HepG2 (cell line): ENCODE data around the gene SPOP. TPM values are rescaled to one million over a fixed set of nuclear protein-coding genes. Genes with fewer than 3 reads are reported as not detected.
A peak's percentile ranks its signal among the peaks of the same experiment; 100 is the strongest.

Experiments used
- ARNT ChIP-seq: fragments of 450-650 bp; IDR thresholded peaks from 2 replicates; pipeline ENCODE4 v1.6.1; 2017
- ATF2 ChIP-seq: sonication (generic); formaldehyde crosslinking; IDR thresholded peaks from 2 replicates; pipeline ENCODE4 v1.4.0; 2020; ENCODE audit warnings: missing genetic modification reagents
- ATM ChIP-seq: fragments of 450-650 bp; IDR thresholded peaks from 2 replicates; pipeline ENCODE4 v1.7.1; 2017; ENCODE audit warnings: mild to moderate bottlenecking, borderline replicate concordance
- HOXA3 ChIP-seq: sonication (generic); formaldehyde crosslinking; IDR thresholded peaks from 2 replicates; pipeline ENCODE4 v1.5.0; 2020; ENCODE audit warnings: missing genetic modification reagents
- JUN ChIP-seq: sonication (generic); formaldehyde crosslinking; IDR thresholded peaks from 2 replicates; pipeline ENCODE4 v1.4.0; 2020; ENCODE audit warnings: mild to moderate bottlenecking, missing genetic modification reagents
- NFYB ChIP-seq: sonication (generic); formaldehyde crosslinking; IDR thresholded peaks from 2 replicates; pipeline ENCODE4 v1.4.0; 2020; ENCODE audit warnings: missing genetic modification reagents
- NR3C1 ChIP-seq: sonication (generic); formaldehyde crosslinking; IDR thresholded peaks from 2 replicates; pipeline ENCODE4 v1.4.0; 2020; ENCODE audit warnings: missing genetic modification reagents
- RFX1 ChIP-seq: fragments of 450-650 bp; IDR thresholded peaks from 2 replicates; pipeline ENCODE4 v1.6.1; 2017
- RFX3 ChIP-seq: IDR thresholded peaks from 2 replicates; pipeline ENCODE4 v1.6.1; 2016; ENCODE audit warnings: missing biosample characterization, missing genetic modification reagents
- SMAD9 ChIP-seq: sonication (generic); formaldehyde crosslinking; IDR thresholded peaks from 2 replicates; pipeline ENCODE4 v1.5.1; 2020; ENCODE audit warnings: mild to moderate bottlenecking, missing genetic modification reagents
- TBX2 ChIP-seq: sonication (generic); formaldehyde crosslinking; IDR thresholded peaks from 2 replicates; pipeline ENCODE4 v1.5.0; 2020; ENCODE audit warnings: missing genetic modification reagents, mild to moderate bottlenecking, borderline replicate concordance
- TCF7L2 ChIP-seq: IDR thresholded peaks from 2 replicates; pipeline ENCODE4 v1.6.1; 2011; ENCODE audit warnings: mild to moderate bottlenecking, low read depth, low read length, moderate library complexity
- TEAD3 ChIP-seq: optimal IDR thresholded peaks from 2 replicates; pipeline ENCODE3; 2016; ENCODE audit warnings: borderline replicate concordance
- ZBTB7A ChIP-seq: sonication (generic); formaldehyde crosslinking; IDR thresholded peaks from 2 replicates; pipeline ENCODE4 v1.8.0; 2022; ENCODE audit warnings: mild to moderate bottlenecking, missing genetic modification reagents
- ZFP37 ChIP-seq: sonication (generic); formaldehyde crosslinking; IDR thresholded peaks from 2 replicates; pipeline ENCODE4 v1.4.0; 2020; ENCODE audit warnings: missing genetic modification reagents, borderline replicate concordance
- ZIK1 ChIP-seq: sonication (generic); formaldehyde crosslinking; IDR thresholded peaks from 2 replicates; pipeline ENCODE4 v1.5.0; 2020; ENCODE audit warnings: mild to moderate bottlenecking, low read depth, missing genetic modification reagents, borderline replicate concordance
- ZNF263 ChIP-seq: sonication (generic); formaldehyde crosslinking; IDR thresholded peaks from 2 replicates; pipeline ENCODE4 v1.4.0; 2020; ENCODE audit warnings: missing genetic modification reagents
- ZNF362 ChIP-seq: sonication (generic); formaldehyde crosslinking; IDR thresholded peaks from 2 replicates; pipeline ENCODE4 v1.4.0; 2020; ENCODE audit warnings: missing genetic modification reagents, mild to moderate bottlenecking, borderline replicate concordance
- ZNF382 ChIP-seq: sonication (generic); formaldehyde crosslinking; IDR thresholded peaks from 2 replicates; pipeline ENCODE4 v1.5.0; 2020; ENCODE audit warnings: missing genetic modification reagents, mild to moderate bottlenecking, borderline replicate concordance
- ZNF549 ChIP-seq: sonication (generic); formaldehyde crosslinking; IDR thresholded peaks from 2 replicates; pipeline ENCODE4 v1.5.0; 2020; ENCODE audit warnings: missing genetic modification reagents
- ZNF558 ChIP-seq: sonication (generic); formaldehyde crosslinking; IDR thresholded peaks from 2 replicates; pipeline ENCODE4 v1.9.0; 2022; ENCODE audit warnings: mild to moderate bottlenecking, missing genetic modification reagents, borderline replicate concordance
- ZNF652 ChIP-seq: IDR thresholded peaks from 2 replicates; pipeline ENCODE4 v1.6.1; 2016; ENCODE audit warnings: low read depth, borderline replicate concordance
- ZNF83 ChIP-seq: sonication (generic); formaldehyde crosslinking; IDR thresholded peaks from 2 replicates; pipeline ENCODE4 v1.4.0; 2020; ENCODE audit warnings: missing genetic modification reagents, mild to moderate bottlenecking, borderline replicate concordance
- ZSCAN12 ChIP-seq: sonication (generic); formaldehyde crosslinking; IDR thresholded peaks from 2 replicates; pipeline ENCODE4 v1.9.0; 2021; ENCODE audit warnings: mild to moderate bottlenecking, missing genetic modification reagents
- polyA plus RNA-seq, 8 experiments: library from polyadenylated mRNA; depleted of rRNA in 3 of 8; stranded (reverse) in 7 of 8; unstranded in 1 of 8; fragments of >200 nt; fragmentation: Illumina TruSeq in 4 of 8; extraction: Trizol in 4 of 8; gene quantifications; 2 replicates each; pipeline versions ENCODE4 v1.2.1 to v1.2.3, GENCODE V29; 2011 to 2016; ENCODE audit warnings: low read depth in 4 of 8, missing spikeins in 1 of 8, mixed read lengths in 1 of 8; ENCODE audit not compliant: insufficient read depth in 1 of 8
- total RNA-seq, 5 experiments: library from RNA; depleted of rRNA; stranded (reverse); fragments of >200 nt; fragmentation: Illumina TruSeq; extraction: Trizol; gene quantifications; 2 replicates each; pipeline ENCODE4 v1.2.3, GENCODE V29; 2016; ENCODE audit warnings: low read depth in 1 of 5
- TF ChIP-seq, protein P1 (sequence below): sonication (generic); formaldehyde crosslinking; IDR thresholded peaks from 2 replicates; pipeline ENCODE4 v1.5.1; 2020; ENCODE audit warnings: missing genetic modification reagents, mild to moderate bottlenecking, borderline replicate concordance
- TF ChIP-seq, protein P2 (sequence below): IDR thresholded peaks from 2 replicates; pipeline ENCODE4 v1.6.1; 2016; ENCODE audit warnings: low read depth

SPOP gene
- total and polyA plus RNA-seq, 2 of the 13 experiments (the other 11 are each of a cell fraction or from before 2014, with no cell fraction given), result 52.8 to 60.8 TPM

DNA sequence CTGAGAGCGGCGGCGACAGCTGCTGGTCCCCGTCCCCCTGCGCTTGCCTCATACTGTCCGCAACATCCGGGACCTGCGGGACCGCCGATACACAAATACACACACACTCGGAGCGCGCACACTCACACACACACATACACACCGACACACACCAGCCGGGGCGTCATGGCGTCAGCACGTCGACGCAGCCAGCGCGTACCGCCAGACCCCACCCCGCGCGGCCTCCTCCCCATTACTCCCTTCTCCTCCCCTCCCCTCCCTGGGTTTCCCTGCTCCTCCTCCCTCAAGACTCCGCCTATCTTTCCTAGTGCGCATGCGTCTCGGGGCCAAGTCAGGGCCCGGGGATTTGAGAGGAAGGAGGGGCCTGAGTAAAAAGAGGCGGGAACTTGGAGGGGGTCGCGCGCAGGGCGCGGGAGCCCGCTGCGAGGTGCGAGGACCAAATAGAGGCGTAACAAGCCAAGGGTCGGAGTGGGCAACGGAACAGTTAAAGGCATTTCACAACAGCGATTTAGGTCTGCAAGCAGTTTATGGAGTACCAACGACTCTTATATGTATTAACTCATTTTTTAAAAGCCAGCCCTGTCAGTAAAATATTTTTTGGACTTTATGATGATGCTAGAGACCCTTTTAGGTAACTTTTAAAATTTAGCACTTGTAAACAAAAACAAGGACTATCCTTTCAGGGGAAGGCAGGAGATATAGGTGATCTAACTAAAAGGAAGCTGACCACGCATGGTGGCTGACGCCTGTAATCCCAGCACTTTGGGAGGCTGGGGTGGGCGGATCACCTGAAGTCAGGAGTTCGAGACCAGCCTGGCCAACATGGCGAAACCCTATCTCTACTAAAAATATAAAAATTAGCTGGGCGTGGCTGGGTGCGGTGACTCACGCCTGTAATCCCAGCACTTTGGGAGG is at the start of gene SPOP (continued):
- no peak; the same call in 1 of the 2 replicates for TF ChIP-seq ZNF652 (CRISPR knock-in tag)
- TF ChIP-seq ZNF549 (CRISPR knock-in tag), result no peak
- no peak for TF ChIP-seq SMAD9
- TF ChIP-seq, protein P1, sequence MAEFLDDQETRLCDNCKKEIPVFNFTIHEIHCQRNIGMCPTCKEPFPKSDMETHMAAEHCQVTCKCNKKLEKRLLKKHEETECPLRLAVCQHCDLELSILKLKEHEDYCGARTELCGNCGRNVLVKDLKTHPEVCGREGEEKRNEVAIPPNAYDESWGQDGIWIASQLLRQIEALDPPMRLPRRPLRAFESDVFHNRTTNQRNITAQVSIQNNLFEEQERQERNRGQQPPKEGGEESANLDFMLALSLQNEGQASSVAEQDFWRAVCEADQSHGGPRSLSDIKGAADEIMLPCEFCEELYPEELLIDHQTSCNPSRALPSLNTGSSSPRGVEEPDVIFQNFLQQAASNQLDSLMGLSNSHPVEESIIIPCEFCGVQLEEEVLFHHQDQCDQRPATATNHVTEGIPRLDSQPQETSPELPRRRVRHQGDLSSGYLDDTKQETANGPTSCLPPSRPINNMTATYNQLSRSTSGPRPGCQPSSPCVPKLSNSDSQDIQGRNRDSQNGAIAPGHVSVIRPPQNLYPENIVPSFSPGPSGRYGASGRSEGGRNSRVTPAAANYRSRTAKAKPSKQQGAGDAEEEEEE (CRISPR knock-in tag), result peak; percentile 23; the same call in 1 of the 2 replicates
- peak; percentile 92 for TF ChIP-seq ATF2
- TF ChIP-seq ZNF263 (CRISPR knock-in tag), result peak; percentile 81
- peak; percentile 94 for TF ChIP-seq ZFP37 (CRISPR knock-in tag)
- peak; percentile 100; the same call in 1 of the 2 replicates for TF ChIP-seq ZNF558 (CRISPR knock-in tag)
- TF ChIP-seq ZBTB7A, result peak; percentile 90
- no peak for TF ChIP-seq TCF7L2
- TF ChIP-seq, protein P2, sequence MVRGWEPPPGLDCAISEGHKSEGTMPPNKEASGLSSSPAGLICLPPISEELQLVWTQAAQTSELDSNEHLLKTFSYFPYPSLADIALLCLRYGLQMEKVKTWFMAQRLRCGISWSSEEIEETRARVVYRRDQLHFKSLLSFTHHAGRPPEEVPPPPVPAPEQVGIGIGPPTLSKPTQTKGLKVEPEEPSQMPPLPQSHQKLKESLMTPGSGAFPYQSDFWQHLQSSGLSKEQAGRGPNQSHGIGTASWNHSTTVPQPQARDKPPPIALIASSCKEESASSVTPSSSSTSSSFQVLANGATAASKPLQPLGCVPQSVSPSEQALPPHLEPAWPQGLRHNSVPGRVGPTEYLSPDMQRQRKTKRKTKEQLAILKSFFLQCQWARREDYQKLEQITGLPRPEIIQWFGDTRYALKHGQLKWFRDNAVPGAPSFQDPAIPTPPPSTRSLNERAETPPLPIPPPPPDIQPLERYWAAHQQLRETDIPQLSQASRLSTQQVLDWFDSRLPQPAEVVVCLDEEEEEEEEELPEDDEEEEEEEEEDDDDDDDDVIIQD, result peak; percentile 70
- peak; percentile 66 for TF ChIP-seq NFYB (CRISPR knock-in tag)
- peak; percentile 84; the same call in 1 of the 2 replicates for TF ChIP-seq ZNF83 (CRISPR knock-in tag)
- TF ChIP-seq ARNT, result no peak
- peak; percentile 86 for TF ChIP-seq TBX2 (CRISPR knock-in tag)
- no peak for TF ChIP-seq RFX1
- TF ChIP-seq ZIK1 (CRISPR knock-in tag), result peak; percentile 97; the same call in 1 of the 2 replicates
- TF ChIP-seq JUN (CRISPR knock-in tag), result peak; percentile 76; the same call in 1 of the 2 replicates
- no peak for TF ChIP-seq ATM
- TF ChIP-seq TEAD3 (CRISPR knock-in tag), result peak; percentile 90
- peak; percentile 52; the same call in 1 of the 2 replicates for TF ChIP-seq ZNF362 (CRISPR knock-in tag)
- TF ChIP-seq ZSCAN12 (CRISPR knock-in tag), result peak; percentile 97
- TF ChIP-seq NR3C1 (CRISPR knock-in tag), result no peak
- peak; percentile 98 for TF ChIP-seq HOXA3 (CRISPR knock-in tag)
- no peak for TF ChIP-seq ZNF382 (CRISPR knock-in tag)
- no peak for TF ChIP-seq RFX3
